ENCODE data around the gene GLP1R.

Gene GLP1R

DNA sequence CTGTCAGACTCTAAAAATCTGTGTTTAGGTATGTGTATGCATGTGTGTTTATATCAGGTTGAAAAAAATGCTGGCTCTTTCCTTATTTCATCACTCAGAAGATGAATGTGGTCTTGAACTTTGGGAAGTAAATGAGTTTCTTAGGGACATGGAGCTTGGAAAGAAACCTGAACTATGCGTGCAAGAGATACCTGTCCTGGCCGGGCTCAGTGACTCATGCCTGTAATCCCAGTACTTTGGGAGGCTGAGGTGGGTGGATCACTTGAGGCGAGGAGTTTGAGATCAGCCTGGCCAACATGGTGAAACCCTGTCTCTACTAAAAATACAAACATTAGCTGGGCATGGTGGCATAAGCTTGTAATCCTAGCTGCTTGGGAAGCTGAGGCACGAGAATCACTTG is 4.4 kb upstream of the GLP1R start:
- DNase-seq (ENCODE audit: low read depth), result no peak

- no peak for DNase-seq (ENCODE audit: low read depth)
These were observed 900 bp upstream of the GLP1R start for GRCh38 chr6:39047434-39048327.

DNA sequence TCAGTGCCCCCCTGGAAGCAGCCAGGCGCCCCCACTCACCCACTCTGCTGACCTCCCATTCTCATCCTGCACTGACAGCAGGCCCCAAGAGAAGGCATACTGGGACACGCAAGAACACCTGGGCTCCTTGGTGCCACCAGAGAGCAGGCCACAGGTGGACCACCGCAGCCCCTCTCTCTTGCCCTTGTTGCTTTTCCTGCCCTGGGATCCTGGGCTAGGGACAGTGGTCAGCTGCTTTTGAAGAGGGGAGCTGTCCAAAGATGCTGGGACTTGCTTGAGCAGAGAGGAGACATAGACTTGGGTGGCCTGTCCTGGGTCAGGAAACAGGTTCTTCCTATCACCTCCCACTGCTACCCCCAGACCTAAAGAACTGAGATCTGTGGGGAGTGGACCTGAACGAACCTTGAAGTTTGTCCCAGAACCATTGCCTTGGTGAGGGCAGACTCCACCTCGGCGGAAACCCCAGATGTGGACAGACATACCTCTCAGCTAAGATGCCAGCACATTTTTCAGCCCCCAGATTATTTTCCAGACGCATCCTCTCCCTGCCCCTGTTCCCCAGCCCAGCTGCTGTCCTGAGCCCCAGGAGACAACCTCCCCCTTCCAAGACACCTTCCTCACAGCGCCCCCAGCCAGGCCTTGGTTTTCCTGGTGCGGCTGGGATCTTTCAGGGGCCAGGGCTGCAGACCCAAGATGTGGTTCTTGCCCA is 1.1 kb downstream of the GLP1R start:
- DNase-seq (ENCODE audit: low read depth), result no peak

DNA sequence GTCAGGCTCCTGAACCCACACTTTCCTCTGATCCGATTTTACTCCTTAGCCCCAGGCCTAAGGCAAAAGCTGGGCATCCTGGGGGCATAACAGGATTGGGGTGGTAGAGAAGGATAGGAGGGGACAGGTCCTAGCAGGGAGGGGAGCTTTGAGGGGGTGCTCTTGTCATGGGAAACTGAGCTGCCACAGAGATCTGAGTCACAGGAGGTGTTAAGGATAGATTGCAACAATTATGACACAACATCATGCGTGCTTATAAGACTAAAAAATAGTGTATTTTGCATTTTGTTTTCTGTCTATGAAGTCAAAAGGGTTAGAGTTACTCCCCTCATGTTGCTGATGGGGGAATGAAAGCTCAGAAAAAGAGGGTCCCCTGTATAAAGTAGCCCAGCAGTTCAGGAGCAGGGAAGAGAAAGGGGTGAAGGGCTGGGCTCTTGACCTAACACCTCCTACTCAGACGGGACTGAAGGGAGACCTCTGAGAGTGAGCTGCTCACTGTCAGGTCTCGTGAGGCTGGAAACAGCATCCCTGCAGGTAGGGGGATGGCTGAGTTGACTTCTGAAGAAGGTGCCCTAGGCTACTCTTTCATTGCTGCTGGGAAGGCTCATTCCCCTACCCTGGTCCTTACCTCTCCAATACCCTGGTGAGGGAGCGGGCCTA is 2.0 kb downstream of the GLP1R start:
- no peak for DNase-seq (ENCODE audit: low read depth)

- no peak for DNase-seq (ENCODE audit: low read depth)
These were observed 3.0 kb downstream of the GLP1R start for GRCh38 chr6:39051399-39052122.

DNA sequence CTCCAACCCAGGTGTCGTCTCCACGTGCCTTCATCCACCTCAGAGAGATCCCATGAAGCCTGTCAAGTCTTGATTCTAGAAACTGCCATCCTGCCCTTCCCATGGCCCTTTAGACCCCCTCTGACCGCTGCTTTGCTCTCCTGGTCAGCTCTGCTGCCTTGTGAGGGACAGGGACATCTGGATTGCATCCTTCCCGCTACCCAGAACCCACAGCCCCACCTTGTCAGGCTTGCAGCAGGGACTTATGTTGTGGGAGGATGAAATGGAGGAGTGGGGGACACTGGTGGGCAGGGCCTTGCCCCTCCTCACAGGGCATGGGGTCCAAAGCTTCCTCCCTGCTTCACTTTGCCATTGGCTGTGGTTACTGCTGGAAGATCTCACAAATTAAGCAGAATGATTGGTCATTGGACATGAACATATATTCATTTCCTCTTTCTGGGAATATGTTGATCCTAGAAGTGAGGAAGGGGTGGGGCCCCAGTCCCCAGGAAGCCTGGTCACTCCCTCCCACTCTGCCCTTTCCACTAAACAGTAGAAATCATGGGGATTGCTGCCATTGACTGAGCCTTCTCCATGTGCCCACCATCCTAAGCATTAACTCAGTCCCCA is 4.5 kb downstream of the GLP1R start:
- DNase-seq (ENCODE audit: low read depth), result no peak

- no peak for DNase-seq (ENCODE audit: low read depth)
These were observed 5.4 kb downstream of the GLP1R start for GRCh38 chr6:39053854-39054576.

DNA sequence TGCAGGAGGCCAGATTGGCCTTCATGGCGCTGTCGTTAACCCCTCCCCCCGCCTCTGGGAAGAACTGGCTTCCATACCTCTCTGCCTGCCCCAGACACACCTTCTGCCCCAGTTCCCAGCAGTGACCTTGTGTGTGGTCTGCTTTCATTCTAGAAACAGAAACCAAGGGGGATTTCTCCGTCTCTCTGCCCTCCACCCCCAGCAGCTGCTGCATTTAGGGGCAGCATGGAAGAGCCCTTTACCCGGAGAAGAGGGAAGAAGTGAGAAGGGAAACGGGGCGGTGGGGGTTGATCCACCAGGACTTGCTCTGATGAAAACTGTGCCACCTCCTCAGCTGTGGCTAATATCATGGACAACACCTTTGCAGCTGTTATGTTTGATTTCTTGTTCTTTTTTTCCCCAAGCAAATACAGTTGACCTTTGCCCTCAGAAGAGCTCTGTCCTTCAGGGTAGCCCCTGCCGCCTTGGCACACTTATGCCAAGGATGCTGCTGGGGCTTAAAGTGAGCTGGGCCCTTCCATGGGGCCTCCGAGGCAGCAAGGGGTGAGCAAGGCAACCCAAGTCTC is 6.1 kb downstream of the GLP1R start:
- no peak for DNase-seq (ENCODE audit: low read depth)

- DNase-seq (ENCODE audit: low read depth), result no peak
These were observed 7.1 kb downstream of the GLP1R start for GRCh38 chr6:39055661-39056060.

DNA sequence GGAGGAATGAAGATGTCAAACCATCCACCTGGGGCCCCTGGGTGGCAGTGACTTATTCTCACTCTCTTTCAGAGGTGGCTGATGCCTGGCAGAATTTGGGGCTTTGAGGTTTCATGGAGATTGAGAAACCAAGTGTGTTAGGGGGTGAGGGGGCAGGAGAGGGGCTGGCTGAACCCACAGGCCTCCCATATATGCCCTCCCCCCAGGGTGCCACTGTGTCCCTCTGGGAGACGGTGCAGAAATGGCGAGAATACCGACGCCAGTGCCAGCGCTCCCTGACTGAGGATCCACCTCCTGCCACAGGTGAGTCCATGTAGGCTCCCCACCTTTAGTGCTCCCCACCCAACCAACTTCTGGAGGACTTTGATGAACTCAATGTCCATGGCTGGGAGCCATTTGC is 7.6 kb downstream of the GLP1R start:
- DNase-seq (ENCODE audit: low read depth), result no peak

- DNase-seq (ENCODE audit: low read depth), result no peak
These were observed 8.1 kb downstream of the GLP1R start for GRCh38 chr6:39056681-39057080.

DNA sequence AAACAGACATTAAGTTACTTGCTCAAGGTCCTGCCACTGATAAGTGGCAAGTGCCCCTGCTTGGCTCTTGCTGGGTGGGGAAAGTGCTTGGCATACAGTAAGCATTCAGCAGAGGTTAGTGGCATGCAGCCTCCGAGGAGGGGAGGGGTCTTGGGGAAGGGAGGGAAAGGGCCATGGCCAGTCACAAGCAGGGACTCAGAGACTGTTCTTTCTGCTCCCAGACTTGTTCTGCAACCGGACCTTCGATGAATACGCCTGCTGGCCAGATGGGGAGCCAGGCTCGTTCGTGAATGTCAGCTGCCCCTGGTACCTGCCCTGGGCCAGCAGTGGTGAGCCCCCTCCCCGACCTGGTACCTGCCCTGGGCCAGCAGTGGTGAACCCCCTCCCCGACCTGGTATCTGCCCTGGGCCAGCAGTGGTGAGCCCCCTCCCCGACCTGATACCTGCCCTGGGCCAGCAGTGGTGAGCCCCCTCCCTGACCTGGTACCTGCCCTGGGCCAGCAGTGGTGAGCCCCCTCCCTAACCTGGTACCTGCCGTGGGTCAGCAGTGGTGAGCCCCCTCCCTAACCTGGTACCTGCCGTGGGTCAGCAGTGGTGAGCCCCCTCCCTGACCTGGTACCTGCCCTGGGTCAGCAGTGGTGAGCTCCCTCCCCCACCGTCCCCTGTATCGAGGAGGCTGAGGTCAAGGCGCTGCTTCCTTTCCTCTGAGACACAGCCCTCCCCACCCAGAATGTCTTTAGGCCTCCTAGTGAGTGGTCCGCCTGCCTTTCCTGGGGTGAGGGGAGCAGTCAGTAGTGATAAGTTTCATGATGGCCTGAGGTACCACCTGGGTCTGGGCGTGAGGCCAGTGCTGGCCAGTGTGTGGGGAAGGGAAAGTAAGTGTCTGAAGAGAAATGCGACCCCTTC is 8.9 kb downstream of the GLP1R start:
- no peak for DNase-seq (ENCODE audit: low read depth)

- DNase-seq (ENCODE audit: low read depth), result no peak
These were observed 10.0 kb downstream of the GLP1R start for GRCh38 chr6:39058471-39059147.

GRCh38 chr6:39059496-39060310 is 11.1 kb downstream of the GLP1R start:
- no peak for DNase-seq (ENCODE audit: low read depth)

GRCh38 chr6:39060467-39061160 is 12.0 kb downstream of the GLP1R start:
- DNase-seq (ENCODE audit: low read depth), result no peak

DNA sequence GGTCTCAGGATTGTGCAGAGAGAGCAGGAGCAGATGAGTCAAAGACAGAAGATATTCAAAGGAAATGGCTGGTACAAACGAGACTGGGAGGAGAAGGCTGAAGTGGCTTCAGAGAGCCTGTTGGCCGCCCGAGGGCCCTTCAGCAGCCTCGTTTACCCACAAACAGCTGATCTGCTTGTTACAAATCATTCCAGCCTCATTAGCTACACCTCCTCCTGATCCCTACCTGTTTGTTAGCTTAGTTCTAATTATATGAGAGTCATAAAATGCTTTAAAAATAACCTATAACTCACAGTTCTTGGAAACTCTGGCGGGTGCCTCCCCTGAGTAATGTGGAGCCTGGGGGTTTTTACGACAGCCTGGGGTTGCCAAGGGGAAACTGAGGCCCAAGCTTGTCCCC is 12.6 kb downstream of the GLP1R start:
- DNase-seq (ENCODE audit: low read depth), result no peak

GRCh38 chr6:39061588-39061987 is 13.0 kb downstream of the GLP1R start:
- DNase-seq (ENCODE audit: low read depth), result no peak

Data from stimulated activated CD8-positive, alpha-beta memory T cell treated with anti-CD3 and anti-CD28 coated beads, Interleukin-12 subunit alpha, Interleukin-12 subunit beta, amount 100 ng/mL, for 1 hour (primary cell).